HG03558 (cell line): ENCODE data around the gene POU2AF2.
"Not testable (repeated sequence)": the region's sequence is repeated elsewhere in the genome, so short reads cannot be mapped to it uniquely, and the experiment has no call there.

Source experiments
- ATAC-seq: cut with Tn5 transposase; IDR thresholded peaks from one replicate; pipeline ENCODE4 v1.9.1; 2021; ENCODE audit warnings: moderate number of reproducible peaks; ENCODE audit not compliant: unreplicated experiment; ENCODE audit errors: extremely low read depth

POU2AF2 gene, protein sequence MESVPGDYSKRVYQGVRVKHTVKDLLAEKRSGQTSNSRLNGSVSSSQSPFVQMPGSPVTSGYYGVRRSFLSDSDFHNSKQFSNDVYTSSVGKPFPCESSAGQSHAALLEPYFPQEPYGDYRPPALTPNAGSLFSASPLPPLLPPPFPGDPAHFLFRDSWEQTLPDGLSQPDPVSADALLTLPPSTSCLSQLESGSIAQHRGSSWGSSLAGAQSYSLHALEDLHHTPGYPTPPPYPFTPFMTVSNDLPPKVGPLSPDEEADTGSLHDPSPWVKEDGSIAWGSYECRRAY

DNA sequence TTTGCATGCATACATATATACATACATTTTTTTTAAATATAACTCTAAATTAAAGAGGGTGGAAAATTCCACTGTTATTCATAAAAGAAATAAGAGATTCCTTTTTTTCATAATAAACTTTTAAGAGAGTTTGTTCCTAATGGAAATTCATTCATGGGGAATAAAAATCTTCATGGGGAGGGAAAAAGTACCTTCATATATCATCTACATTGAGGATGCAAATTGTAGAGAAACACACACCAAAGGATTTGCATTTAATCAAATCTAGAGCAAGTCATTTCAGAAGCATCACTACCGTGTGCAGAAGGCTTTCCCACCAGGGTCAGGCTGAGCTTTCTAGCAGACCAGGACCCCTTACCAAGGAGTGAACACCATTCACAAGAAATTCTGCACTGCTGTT, at the start of gene POU2AF2:
Gene POU2AF2 (plus strand): TSS at position 301 of the 400 bp plus-strand sequence. CDS start 129 bp downstream, outside the sequence.
- no peak for ATAC-seq

DNA sequence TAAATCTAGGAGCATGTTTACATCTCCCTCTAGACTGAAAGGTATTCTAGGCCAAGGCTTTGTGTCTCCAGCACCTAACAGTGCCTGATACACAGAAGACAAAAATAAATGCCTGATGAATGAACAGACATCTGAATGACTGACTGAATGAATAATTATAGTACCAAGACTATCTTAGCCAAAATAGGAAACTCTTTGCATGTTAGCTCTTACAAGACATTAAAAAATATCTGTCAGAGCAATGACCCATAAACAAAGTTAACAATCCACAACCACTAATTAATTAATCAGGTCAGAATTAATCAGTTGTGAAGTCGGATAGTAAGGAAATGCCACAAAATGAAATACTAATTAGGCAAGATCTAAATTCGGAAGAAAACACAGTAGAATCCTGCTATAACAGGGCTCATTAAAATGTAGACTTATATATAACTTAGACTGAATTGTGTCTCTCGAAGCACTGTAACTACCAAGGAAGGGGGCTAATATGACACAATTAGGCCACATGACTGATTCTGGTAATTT, 45.5 kb upstream of the POU2AF2 start:
- ATAC-seq: no peak

DNA sequence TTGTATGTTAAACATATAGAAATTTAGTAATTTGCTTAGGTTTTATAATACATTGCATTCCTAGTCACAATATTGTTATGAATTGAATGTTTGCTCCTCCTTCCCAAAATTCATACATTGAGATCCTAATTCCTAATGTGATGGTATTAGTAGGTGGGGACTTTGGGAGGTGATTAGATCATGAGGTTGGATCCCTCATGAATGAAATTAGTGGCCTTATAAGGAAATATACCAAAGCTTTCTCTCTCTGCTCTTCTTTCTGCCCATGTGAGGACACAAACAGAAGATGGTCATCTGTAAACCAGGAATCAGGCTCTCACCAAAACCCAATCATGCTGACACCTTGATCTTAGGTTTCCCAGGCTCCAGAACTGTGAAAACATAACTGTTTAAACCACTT, 41.3 kb upstream of the POU2AF2 start:
- no peak for ATAC-seq

DNA sequence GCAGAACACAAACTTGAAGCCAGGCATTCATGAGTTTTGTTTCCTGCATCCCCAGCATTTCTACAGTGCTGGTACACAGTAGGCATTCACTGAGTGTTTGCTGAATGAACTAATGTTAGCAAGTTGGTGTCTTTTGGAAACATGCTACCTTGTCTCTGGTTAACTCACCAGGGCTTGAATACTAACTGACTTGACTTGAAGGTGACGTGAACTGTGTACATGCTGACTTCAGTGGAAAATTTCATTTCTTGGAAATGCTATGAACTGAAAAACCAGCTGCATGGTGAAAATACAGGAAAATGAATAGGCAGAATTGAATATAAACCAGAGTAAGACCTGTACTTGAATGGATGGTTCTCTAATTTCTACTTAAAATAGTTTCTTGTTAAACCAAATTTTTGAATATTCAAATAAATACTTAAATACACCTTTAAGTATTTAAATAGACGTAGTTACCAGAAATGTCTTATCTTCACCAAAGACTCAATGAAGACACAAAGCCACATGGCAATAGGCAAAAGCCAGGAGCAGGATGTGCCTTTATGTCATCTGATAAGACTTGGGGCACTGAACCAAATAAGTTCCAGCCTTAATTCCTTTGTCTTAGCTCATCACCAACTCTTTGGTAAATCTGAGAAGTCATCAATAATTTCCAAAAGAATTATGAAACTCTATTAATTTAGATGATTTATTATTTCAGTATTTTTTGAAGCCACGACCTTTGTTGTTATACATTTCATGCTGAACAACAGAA, 39.7 kb upstream of the POU2AF2 start:
- ATAC-seq: no peak

DNA sequence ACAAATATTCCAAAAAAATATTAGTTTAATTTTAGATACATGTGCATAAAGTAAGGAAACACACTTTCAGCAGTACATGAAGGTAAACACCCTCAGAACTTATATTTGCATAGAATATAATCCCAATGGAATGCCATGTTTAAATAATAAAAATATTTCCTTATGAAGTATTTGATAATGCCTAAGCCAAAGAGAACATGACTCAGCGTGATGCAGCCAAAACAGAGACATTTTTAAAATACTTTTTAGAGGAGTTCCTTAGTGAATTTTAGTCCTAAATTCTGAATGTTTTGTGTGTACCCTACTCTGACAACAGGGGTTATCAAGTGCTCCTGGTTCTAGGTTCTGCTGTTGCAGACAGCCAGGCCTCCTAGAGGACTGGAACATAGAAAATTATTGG, 39.1 kb upstream of the POU2AF2 start:
- ATAC-seq: no peak

DNA sequence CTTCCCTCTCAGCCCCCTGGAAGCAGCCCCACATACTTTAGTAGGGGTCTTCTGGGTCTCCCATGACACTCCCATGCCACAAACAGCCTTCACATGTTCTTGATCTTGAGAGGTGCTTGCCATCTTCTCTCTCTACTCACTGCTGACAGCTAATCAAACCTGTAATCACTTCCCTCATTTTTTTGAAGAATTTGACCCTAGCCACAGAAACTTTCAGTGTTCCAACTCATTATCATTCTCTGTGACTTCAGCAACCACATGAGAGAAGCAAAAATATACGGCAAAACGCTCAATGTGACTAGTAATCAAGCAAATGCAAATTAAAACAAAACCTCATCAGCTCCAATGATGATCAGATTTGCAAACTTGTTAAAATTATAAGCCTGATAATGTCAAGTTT, 38.3 kb upstream of the POU2AF2 start:
- no peak for ATAC-seq

DNA sequence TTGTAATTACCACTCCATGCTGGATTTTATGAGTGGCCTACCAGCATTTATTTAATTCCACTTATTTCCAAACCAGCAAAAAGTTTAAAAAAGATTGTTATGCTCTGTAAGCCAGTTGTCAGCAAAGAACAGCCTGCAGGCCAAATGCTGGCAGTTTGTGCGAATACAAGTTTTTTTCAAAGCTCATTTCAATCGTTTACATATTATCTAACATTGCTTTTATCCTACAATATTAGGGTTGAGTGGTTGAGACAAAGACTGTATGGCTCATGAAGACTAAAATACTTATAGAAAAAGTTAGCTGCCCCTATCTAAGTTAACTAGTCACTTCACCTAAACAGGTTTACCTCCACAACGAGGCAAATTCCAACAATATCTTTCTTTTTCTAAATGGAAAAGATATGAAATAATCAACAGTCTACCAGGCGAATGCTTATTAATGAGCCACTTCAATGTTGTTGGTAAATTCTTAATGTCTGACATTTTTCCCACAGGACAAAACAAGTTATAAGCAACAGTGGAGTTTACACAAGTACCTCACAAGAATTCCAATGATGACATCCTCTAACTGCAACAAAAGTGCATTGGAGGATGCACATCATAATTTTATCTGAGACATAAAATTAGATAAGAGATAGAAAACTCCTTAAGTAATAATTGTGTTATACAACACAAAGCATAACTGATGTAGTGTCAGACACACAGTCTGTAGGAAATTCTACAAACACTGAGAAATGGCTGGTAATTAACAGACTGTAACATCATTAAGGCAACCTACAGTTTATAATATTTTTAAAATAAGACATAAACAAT, 35.8 kb upstream of the POU2AF2 start:
- ATAC-seq: no peak

DNA sequence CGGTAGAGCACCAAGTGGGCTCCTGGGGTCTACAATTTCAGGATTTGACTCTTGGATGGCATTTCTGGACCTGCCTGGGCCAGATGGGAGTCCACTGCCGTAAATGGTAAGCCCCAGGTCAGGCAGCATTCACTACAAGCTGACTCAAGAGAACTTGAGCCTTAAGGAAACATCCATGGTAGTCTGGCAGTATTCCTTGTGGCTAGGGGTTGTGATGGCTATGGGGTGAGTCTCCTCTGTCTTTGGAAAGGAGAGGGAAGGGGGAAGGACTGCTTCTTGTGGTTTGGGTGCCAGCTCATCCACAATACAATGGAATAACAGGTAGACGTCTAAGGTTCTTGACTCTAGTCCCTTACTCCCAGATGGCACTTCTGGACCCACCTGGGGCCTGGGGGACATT, 32.3 kb upstream of the POU2AF2 start:
- no peak for ATAC-seq

DNA sequence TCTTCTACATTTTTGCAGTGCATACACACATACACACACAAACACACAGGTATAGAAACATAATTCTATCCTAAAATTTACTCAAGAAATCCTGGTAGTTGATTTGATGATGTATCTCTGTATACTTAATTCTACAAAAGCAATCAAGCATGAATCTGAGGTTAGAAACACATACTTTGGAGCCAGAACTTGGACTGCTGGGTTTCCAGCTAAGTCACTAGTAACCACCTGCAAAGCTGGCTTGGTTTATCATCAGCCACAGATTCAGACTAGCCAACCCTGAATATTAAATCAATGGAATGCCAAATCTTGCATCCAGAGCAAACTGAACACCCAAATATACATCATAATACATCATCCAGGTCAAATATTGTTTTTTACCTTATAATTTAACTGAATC, 24.8 kb upstream of the POU2AF2 start:
- ATAC-seq: no peak

DNA sequence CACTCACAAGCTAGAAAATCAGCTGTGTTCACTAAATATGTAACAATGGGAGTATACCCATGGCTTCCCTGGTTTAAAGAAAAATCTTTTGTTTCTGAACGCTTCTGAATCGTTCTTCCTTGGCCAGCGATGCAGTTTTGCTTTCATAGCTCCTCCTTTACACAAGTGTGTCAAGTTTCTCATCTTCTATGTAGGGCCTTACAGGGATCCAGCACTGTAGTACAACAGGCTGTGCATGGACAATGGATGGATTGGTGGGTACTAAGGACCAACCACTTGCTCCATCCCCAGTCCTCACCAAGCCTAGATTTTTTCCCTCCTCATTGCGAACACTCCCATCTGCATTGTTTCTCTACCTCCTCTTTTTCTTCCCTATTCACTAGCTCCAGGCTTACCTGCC, 24.3 kb upstream of the POU2AF2 start:
- ATAC-seq: no peak

DNA sequence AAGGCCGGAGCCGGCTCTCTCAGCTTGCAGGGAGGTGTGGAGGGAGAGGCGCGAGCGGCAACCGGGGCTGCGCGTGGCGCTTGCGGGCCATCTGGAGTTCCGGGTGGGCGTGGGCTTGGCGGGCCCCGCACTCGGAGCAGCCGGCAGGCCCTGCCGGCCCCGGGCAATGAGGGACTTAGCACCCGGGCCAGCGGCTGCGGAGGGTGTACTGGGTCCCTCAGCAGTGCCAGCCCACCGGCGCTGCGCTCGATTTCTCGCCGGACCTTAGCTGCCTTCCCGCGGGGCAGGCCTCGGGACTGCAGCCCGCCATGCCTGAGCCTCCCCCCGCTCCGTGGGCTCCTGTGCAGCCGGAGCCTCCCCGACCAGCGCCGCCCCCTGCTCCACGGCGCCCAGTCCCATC, 23.6 kb upstream of the POU2AF2 start:
- ATAC-seq: not testable (repeated sequence)

DNA sequence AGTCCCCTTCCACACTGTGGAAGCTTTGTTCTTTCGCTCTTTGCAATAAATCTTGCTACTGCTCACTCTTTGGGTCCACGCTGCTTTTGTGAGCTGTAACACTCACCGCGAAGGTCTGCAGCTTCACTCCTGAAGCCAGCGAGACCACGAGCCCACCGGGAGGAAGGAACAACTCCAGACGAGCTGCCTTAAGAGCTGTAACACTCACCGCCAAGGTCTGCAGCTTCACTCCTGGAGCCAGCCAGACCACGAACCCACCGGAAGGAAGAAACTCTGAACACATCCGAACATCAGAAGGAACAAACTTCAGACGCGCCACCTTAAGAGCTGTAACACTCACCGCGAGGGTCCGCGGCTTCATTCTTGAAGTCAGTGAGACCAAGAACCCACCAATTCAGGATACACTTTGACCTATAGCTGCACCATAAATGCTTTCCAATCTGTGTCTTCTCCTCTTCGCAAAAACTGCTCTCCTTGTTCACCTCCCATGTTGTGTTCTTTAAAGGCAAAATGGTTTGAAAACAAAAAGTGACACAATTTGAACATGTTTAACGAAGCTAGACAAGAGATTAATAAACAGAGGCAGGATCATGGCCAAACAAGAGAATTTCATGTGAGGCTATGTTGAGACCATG, 22.6 kb upstream of the POU2AF2 start:
- not testable (repeated sequence) for ATAC-seq

DNA sequence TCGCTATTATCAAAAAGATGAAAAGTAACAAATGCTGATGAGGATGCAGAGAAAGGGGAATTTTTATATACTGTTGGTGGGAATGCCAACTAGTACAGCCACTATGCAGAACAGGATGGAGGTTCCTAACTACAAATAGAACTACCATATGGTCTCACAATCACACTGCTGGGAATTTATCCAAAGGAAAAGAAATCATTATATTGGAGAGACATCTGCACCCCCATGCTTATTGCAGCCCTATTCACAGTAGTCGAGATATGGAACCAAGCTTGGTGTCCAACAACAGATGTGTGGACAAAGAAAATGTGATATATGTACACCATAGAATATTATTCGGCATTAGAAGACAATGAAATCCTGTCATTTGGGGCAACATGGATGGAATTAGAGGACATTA, 19.6 kb upstream of the POU2AF2 start:
- no peak for ATAC-seq

DNA sequence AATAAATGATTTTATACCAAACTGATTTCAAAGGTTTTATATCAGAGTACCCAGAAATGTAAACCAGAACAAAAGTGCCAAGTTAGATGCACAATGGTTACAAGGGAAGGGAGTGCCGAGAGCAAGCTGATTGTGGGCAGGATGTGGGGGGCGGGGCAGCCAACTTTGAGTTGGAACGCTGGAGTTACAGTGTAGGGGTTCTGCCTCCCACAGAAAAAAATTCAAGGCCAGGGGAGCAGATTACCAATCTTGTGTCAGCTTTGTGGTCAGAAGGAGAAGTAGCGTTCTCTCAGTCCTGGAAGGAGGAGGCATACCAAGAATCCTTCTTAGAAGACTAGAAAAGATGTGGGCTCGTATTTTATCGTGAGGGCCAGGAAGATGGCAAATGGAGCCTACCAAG, 15.9 kb upstream of the POU2AF2 start:
- ATAC-seq: no peak

DNA sequence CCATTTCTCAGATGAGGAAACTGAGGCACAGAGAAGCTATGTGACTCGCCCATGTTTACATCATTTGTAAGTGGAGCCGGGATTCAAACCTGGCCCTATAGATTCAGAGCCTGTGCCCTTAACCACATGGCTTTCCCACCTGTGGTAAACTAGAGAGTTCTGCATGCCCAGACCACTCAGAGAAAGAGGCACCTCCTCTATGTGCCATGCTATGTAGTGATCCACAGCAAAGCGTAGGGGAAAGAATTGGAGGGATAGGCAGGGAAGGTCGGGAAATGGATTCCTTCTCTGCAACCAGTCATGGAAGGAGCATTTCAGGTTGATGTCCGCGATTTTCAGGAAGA, 15.4 kb upstream of the POU2AF2 start:
- no peak for ATAC-seq

DNA sequence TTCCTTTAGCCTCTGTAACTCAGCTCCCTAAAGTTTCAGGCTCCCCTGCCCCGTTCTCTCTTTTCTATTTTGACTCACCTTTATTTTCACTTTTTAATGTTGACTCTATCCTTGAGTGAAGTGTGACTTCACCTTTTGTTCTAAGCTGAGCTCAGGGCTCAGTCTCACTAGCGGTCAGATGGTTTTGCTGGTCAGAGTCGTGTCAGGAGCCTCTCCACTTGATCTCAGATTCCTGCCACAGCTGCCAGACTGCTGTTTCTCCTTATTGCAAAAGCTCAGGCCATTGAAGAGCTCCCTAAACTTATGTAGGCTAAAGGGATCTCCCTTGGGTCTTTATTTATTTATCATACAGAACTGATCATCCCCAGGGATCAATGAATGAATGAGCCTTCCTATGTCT, 13.7 kb upstream of the POU2AF2 start:
- ATAC-seq: no peak

DNA sequence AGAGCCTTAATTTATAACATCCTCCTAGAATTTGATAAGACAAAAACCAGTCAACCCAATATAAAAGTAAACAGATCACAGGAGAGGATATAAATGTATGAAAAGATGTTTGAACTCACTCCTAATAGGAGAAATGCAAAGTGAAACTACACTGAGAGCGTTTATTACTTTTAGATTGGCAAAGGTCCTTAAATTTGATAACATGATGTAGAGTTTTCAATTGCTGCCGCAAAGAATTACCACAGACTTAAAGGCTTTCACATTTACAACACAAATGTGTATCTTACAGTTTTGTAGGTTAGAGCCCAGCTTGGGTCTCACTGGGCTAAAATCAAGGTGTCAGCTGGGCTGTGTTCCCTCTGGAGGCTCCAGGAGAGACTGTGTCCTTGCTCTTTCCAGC, 9.1 kb upstream of the POU2AF2 start:
- no peak for ATAC-seq

DNA sequence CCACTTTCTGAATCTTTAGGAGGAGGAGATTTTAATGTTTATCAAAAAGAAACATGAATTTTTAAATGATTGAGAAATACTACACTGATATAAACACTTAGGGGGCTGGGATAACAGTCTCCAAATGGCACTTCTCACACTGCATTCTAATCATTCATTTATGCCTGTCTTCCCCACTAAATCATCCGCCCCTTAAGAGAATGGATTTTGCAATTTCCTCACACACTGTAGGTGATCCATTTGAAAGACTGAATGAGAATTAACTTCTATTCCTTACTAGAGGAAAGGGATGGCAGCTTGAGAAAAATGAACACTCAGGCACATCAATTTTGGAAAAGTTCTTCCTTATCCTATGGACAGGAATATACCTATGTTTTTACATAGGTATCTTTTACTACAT, 7.6 kb upstream of the POU2AF2 start:
- no peak for ATAC-seq

DNA sequence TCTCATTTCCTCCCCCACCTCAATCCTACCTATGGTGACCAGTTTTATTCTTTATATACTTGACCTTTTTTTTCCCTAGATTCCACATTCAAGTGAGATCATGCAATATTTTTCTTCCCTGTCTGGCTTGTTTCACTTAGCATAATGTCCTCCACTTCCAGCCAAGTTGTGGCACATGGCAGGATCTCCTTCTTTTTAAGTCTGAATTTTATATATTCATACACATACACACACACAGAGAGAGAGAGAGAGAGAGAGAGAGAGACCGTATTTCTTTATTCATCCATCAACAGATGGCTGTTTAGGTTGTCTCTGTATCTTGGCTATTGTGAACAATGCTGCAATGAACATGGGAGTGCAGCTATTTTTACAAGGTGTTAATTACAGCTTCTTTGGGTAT, 1.4 kb downstream of the POU2AF2 start:
- ATAC-seq: no peak

DNA sequence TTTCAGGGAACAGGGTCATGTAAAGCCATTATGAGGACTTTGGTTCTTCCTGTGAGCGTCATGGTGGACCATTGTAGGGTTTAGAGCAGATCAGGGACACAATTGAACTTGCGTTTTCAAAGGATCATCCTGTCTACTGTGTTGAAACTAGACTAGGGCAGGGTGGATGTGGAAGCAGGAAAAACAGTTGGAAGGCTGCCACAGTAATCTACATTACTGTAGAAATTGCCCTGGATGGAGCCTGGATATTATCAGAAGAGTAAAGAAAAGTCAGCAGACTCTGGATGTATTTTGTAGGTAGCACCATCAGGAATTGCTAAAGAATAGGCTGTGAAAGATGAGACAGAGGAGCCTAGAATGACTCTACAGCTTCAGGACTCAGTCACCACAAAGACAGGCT, 5.4 kb downstream of the POU2AF2 start:
- ATAC-seq: no peak

DNA sequence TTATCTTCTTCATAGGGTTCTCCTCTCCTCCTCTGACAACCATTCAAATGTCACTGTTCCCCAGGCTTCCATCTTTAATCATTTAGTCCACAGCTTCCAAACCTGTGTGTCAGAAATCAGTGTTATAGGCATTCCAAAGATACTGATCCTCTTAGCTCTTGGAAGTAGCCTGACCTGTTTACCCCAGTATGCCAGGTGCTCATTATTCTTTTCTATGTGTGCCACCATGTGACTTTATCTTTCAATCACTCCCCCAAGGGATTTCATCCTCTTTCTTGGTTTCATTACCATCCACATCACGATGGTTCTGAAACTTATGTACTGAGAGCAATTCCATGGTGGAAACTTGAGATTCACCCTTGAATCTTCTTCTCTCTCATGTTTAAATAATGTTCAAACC, 7.6 kb downstream of the POU2AF2 start:
- no peak for ATAC-seq
